ENCODE data around the gene WDR90. TPM values are rescaled to one million over a fixed set of nuclear protein-coding genes. Genes with fewer than 3 reads are reported as not detected.

WDR90 gene
- total RNA-seq, 4 donors from 2014 or later, result 18.2 to 79.3 (median 46.9) TPM

DNA sequence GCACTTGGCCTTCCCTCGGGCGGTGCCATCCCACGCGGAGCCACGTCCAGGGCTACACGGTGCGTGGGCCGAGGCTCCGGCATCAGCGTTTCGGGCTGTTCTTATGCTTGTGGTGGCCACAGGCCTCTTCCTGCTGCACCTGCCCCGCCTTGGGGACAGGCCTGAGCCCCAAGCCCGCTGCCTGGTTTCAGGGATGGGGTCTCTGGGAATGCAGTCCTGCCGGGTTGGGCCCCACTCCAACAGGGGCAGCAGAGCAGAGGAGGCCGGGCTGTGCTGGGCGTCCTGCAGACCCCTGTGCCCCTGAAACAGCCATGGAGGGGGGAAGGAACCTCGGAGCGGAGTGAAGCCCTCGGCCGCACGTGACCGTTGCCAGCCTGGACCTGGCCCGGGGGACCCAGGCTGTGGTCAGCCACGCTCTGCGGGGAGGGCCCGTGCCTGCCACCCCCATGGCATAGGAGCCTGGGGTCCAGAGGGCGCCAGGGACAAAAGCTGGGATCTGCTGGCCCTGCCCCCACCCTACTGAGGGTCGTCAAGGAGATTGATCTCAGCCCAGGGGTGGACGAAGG is 18.8 kb upstream of the WDR90 start:
- DNase-seq, result peak in 1 of 2 donors; percentile 25
- H3K27ac ChIP-seq, result peak overlapping the region in 1 of 2 donors; percentile 36
- peaks cover 0 to 13% of the 10 kb centered on the region in 2 donors for H3K4me1 ChIP-seq
- H3K9me3 ChIP-seq, result no peaks in the 10 kb centered on the region
- no peaks in the 10 kb centered on the region for H3K27me3 ChIP-seq
- intact Hi-C loops (cut with DNase I; ENCODE audit: low total_unique reads), result no loop called here
- TF ChIP-seq, protein P1, sequence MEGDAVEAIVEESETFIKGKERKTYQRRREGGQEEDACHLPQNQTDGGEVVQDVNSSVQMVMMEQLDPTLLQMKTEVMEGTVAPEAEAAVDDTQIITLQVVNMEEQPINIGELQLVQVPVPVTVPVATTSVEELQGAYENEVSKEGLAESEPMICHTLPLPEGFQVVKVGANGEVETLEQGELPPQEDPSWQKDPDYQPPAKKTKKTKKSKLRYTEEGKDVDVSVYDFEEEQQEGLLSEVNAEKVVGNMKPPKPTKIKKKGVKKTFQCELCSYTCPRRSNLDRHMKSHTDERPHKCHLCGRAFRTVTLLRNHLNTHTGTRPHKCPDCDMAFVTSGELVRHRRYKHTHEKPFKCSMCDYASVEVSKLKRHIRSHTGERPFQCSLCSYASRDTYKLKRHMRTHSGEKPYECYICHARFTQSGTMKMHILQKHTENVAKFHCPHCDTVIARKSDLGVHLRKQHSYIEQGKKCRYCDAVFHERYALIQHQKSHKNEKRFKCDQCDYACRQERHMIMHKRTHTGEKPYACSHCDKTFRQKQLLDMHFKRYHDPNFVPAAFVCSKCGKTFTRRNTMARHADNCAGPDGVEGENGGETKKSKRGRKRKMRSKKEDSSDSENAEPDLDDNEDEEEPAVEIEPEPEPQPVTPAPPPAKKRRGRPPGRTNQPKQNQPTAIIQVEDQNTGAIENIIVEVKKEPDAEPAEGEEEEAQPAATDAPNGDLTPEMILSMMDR (IDR thresholded peaks at IDR 0.05), result no peak
- no peak for TF ChIP-seq POLR2A (IDR thresholded peaks at IDR 0.05)
- H3K36me3 ChIP-seq, result no peaks in the 10 kb centered on the region
- H3K4me3 ChIP-seq, result no peak overlapping the region

DNA sequence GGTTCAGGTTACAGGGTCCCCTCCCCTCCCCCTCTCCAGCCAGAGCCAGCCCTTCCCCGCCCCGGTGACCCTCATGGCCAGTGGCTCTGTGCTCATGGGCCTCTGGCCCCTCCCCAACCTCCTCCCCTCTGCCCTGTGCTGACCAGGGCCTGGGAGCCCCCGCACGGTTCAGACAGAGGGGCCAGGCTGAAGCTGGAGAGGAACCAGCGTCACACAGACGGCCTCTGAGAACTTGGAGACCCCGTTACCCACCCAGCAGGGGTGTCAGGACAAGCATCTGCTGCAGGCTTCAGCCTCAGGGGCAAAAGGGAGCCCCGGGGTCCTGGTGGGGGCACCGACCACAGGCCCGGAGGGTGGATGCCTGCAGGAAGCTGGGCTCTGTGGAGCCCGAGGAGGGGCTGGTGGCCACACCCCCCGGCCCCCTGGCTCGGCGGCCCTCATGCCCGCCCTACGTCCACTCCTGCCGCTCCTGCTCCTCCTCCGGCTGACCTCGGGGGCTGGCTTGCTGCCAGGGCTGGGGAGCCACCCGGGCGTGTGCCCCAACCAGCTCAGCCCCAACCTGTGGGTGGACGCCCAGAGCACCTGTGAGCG is 18.3 kb upstream of the WDR90 start, which contains the start of gene WFIKKN1:
WFIKKN1 (plus strand) TSS at position 171 of the 591 bp plus-strand sequence; CDS start at position 440, 269 bp downstream.
- H3K27me3 ChIP-seq, result no peaks in the 10 kb centered on the region
- no peaks in the 10 kb centered on the region for H3K9me3 ChIP-seq
- TF ChIP-seq, protein P1 (IDR thresholded peaks at IDR 0.05), result no peak
- TF ChIP-seq POLR2A (IDR thresholded peaks at IDR 0.05), result no peak
- H3K4me1 ChIP-seq, result peaks cover 0 to 13% of the 10 kb centered on the region in 2 donors
- H3K27ac ChIP-seq, result peak within 1 kb of the TSS in 1 of 2 donors; percentile 36
- peak in 1 of 2 donors; percentile 25 for DNase-seq
- H3K4me3 ChIP-seq, result no peak within 1 kb of the TSS
- intact Hi-C loops (cut with DNase I; ENCODE audit: low total_unique reads), result no loop called here
- no peaks in the 10 kb centered on the region for H3K36me3 ChIP-seq

DNA sequence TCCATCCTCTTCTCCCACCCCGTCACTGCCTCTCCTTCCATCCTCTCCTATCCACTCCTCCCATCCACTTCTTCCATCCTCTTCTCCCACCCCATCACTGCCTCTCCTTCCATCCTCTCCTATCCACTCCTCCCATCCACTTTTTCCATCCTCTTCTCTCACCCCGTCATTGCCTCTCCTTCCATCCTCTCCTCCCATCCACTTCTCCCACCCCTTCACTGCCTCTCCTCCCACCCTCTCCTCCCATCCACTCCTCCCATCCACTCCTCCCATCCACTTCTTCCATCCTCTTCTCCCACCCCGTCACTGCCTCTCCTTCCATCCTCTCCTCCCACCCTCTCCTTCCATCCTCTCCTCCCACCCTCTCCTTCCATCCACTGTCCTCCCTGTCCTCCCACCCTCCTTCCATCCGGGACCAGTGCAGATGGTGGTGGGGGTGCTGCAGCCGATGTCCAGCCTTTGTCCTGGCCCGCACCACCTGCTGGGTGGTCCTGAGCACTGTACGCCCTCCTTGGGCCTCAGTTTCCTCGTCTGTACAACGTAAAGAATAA is 17.3 kb upstream of the WDR90 start:
- TF ChIP-seq, protein P1 (IDR thresholded peaks at IDR 0.05), result no peak
- TF ChIP-seq POLR2A (IDR thresholded peaks at IDR 0.05), result no peak
- no peak overlapping the region for H3K4me3 ChIP-seq
- H3K27me3 ChIP-seq, result no peaks in the 10 kb centered on the region
- H3K27ac ChIP-seq, result no peak overlapping the region
- H3K9me3 ChIP-seq, result no peaks in the 10 kb centered on the region
- no peaks in the 10 kb centered on the region for H3K36me3 ChIP-seq
- peaks cover 0 to 13% of the 10 kb centered on the region in 2 donors for H3K4me1 ChIP-seq
- no peak for DNase-seq
- intact Hi-C loops (cut with DNase I; ENCODE audit: low total_unique reads), result no loop called here

DNA sequence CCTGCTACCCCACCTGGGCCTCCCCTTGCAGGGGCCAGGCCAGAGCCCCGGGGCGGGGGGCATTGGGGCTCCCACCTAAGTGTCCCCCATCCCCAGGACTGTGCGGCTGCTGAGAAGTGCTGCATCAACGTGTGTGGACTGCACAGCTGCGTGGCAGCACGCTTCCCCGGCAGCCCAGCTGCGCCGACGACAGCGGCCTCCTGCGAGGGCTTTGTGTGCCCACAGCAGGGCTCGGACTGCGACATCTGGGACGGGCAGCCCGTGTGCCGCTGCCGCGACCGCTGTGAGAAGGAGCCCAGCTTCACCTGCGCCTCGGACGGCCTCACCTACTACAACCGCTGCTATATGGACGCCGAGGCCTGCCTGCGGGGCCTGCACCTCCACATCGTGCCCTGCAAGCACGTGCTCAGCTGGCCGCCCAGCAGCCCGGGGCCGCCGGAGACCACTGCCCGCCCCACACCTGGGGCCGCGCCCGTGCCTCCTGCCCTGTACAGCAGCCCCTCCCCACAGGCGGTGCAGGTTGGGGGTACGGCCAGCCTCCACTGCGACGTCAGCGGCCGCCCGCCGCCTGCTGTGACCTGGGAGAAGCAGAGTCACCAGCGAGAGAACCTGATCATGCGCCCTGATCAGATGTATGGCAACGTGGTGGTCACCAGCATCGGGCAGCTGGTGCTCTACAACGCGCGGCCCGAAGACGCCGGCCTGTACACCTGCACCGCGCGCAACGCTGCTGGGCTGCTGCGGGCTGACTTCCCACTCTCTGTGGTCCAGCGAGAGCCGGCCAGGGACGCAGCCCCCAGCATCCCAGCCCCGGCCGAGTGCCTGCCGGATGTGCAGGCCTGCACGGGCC is 16.5 kb upstream of the WDR90 start:
- DNase-seq, result no peak
- intact Hi-C loops (cut with DNase I; ENCODE audit: low total_unique reads), result no loop called here
- Histone ChIP-seq H3K27me3 (no peaks in the 10 kb centered on the region), H3K36me3 (no peaks in the 10 kb centered on the region), H3K4me3 (no peak overlapping the region), H3K9me3 (no peaks in the 10 kb centered on the region), H3K27ac (no peak overlapping the region), H3K4me1 (peaks cover 0 to 15% of the 10 kb centered on the region in 2 donors)
- TF ChIP-seq POLR2A (IDR thresholded peaks at IDR 0.05), result no peak
- TF ChIP-seq, protein P1 (IDR thresholded peaks at IDR 0.05), result no peak

Data from uterus (tissue), 4 donors.